K562 (cell line): ENCODE measurements around the gene AHI1. TPM values are rescaled to one million over a fixed set of nuclear protein-coding genes. Genes with fewer than 3 reads are reported as not detected.

Source experiments
- ATAC-seq: fragments of 200-7000 bp; cut with Tn5 transposase; 3 replicates; pipeline ENCODE4 v1.9.1; 2020; ENCODE audit warnings: moderate library complexity
- BruUV-seq: library from RNA; stranded (reverse); fragments of 400-500 nt; replicated peaks from 2 replicates; lab custom pipeline; 2021; lab: Mats Ljungman, UMichigan
- CTCF ChIA-PET: fragments of 300-600 bp; formaldehyde crosslinking; extraction: SDS; loops from one replicate; lab custom pipeline; 2021; ENCODE audit warnings: low intra/inter-chr PET ratio; lab: Yijun Ruan, JAX
- POLR2A ChIA-PET: fragments of 300-600, 350-650 bp; sonication (Branson Sonifier 250); formaldehyde crosslinking; extraction: SDS; loops from one replicate; lab custom pipeline; 2021; ENCODE audit warnings: antibody characterized with exemption, inconsistent platforms; lab: Yijun Ruan, JAX
- DNase-seq, 4 experiments: peaks; one replicate each; pipeline versions ENCODE4 v3.0.0 to v3.0.0-alpha.2; 2011 to 2018; ENCODE audit warnings: low spot score in 3 of 4, mixed read lengths in 3 of 4; ENCODE audit errors: extremely low read depth in 1 of 4
- FAIRE-seq: peaks from 2 replicates; lab custom pipeline; 2011; peaks lifted over from hg19 to GRCh38; lab: Jason Lieb, UNC
- H2AFZ ChIP-seq: 2 replicates; pipeline ENCODE4 v1.6.0; 2011; ENCODE audit warnings: low read depth, low read length, control low read depth, inconsistent platforms
- H3K27ac ChIP-seq: fragments of 200-600 bp; 3 replicates; pipeline ENCODE4 v1.8.0; 2011; ENCODE audit warnings: low read depth, mild to moderate bottlenecking, control low read depth, inconsistent platforms, low read length, moderate library complexity, mixed read lengths; ENCODE audit errors: extremely low read depth
- H3K27me3 ChIP-seq, 2 experiments: fragments of 300-600 bp in 1 of 2; 2 replicates in 1 of 2; 3 replicates in 1 of 2; pipeline versions ENCODE4 v1.6.0 to v1.8.0; 2011; ENCODE audit warnings: inconsistent platforms in 2 of 2, low read length in 2 of 2, mild to moderate bottlenecking in 1 of 2, mixed read lengths in 1 of 2, moderate library complexity in 1 of 2; ENCODE audit not compliant: control insufficient read depth in 2 of 2, insufficient read depth in 2 of 2
- H3K36me3 ChIP-seq: fragments of 300-600 bp; 3 replicates; pipeline ENCODE4 v1.8.0; 2011; ENCODE audit warnings: mild to moderate bottlenecking, low read length, inconsistent platforms; ENCODE audit not compliant: control insufficient read depth, insufficient read depth
- H3K4me1 ChIP-seq, 2 experiments: fragments of 200-600 bp in 1 of 2; replicated peaks in 1 of 2; 2 replicates in 1 of 2; 3 replicates in 1 of 2; pipeline versions ENCODE4 v1.5.1 to v1.8.0; 2011; ENCODE audit warnings: inconsistent platforms in 2 of 2, low read length in 2 of 2, mild to moderate bottlenecking in 1 of 2, mixed read lengths in 1 of 2, moderate library complexity in 1 of 2; ENCODE audit not compliant: control insufficient read depth in 2 of 2, insufficient read depth in 2 of 2
- H3K4me2 ChIP-seq: 2 replicates; pipeline ENCODE4 v1.6.1; 2011; ENCODE audit warnings: low read length, control low read depth, inconsistent platforms, mixed read lengths; ENCODE audit not compliant: insufficient read depth
- H3K4me3 ChIP-seq: fragments of 200-600 bp; sonication (generic), shearing (Covaris generic); 2 replicates; pipeline ENCODE4 v1.5.1; 2016; ENCODE audit warnings: control low read depth, inconsistent platforms
- H3K79me2 ChIP-seq: fragments of 200-600 bp; 3 replicates; pipeline ENCODE4 v1.8.0; 2011; ENCODE audit warnings: low read length, inconsistent platforms; ENCODE audit not compliant: control insufficient read depth, insufficient read depth
- H3K9ac ChIP-seq, 2 experiments: 2 replicates each; pipeline versions ENCODE4 v1.6.0 to v1.6.1; 2011; ENCODE audit warnings: low read depth in 2 of 2, low read length in 2 of 2, control low read depth in 1 of 2, inconsistent platforms in 1 of 2, mild to moderate bottlenecking in 1 of 2, mixed read lengths in 1 of 2; ENCODE audit not compliant: insufficient read depth in 1 of 2
- H3K9me1 ChIP-seq: one replicate; pipeline ENCODE4 v1.6.0; 2011; ENCODE audit warnings: inconsistent platforms, mild to moderate bottlenecking, low read length, moderate library complexity; ENCODE audit not compliant: control insufficient read depth, insufficient read depth
- H3K9me3 ChIP-seq: replicated peaks from 2 replicates; pipeline ENCODE4 v1.5.1; 2011; ENCODE audit warnings: low read depth, low read length, inconsistent platforms; ENCODE audit not compliant: control insufficient read depth, insufficient read depth
- H4K20me1 ChIP-seq: replicated peaks from 2 replicates; pipeline ENCODE4 v1.6.1; 2011; ENCODE audit warnings: low read length, inconsistent platforms, mixed read lengths; ENCODE audit not compliant: control insufficient read depth, insufficient read depth
- CBFB ChIP-seq: sonication (generic); formaldehyde crosslinking; IDR thresholded peaks from 2 replicates; pipeline ENCODE4 v1.4.0; 2020; ENCODE audit warnings: mild to moderate bottlenecking, missing genetic modification reagents
- ELF2 ChIP-seq: fragments of 250-450 bp; sonication (Bioruptor Pico); IDR thresholded peaks from 2 replicates; pipeline ENCODE4 v1.5.0; 2021; ENCODE audit warnings: mild to moderate bottlenecking
- IRF9 ChIP-seq: fragments of 450-650 bp; IDR thresholded peaks from 2 replicates; pipeline ENCODE4 v1.6.1; 2016; ENCODE audit warnings: missing biosample characterization, missing genetic modification characterization
- NRF1 ChIP-seq, 2 experiments: fragments of 450-650 bp; IDR thresholded peaks in 1 of 2; conservative IDR thresholded peaks in 1 of 2; 2 replicates each; pipeline ENCODE4 v1.6.1; 2014; ENCODE audit warnings: mild to moderate bottlenecking in 2 of 2
- RBM14 ChIP-seq: fragments of 200-400 bp; formaldehyde crosslinking; IDR thresholded peaks from 2 replicates; pipeline ENCODE4 v1.6.1; 2018; ENCODE audit warnings: low read depth, mild to moderate bottlenecking, low read length, moderate library complexity, borderline replicate concordance; ENCODE audit not compliant: insufficient read depth
- ZNF395 ChIP-seq: fragments of 200-800 bp; sonication (Bioruptor generic); IDR thresholded peaks from 2 replicates; pipeline ENCODE4 v1.6.1; 2017; ENCODE audit warnings: missing genetic modification characterization, missing compliant biosample characterization
- WGBS: fragments of 100-300 bp; shearing (Covaris generic); methylation state at CpG from one replicate; pipeline ENCODE4 v1.1.6; 2016; ENCODE audit warnings: low coverage, mixed read lengths; ENCODE audit not compliant: insufficient coverage; ENCODE audit errors: missing lambda C conversion rate; 5-methylcytosine and 5-hydroxymethylcytosine counted together
- in situ Hi-C: fragments of 300-500 bp; cut with MboI; formaldehyde crosslinking; loops from 4 replicates; pipeline ENCODE4 v1.15.0; 2018; ENCODE audit warnings: inconsistent platforms, mixed read lengths
- intact Hi-C: fragments of 100-400 bp; cut with micrococcal nuclease; formaldehyde crosslinking; loops from 2 replicates; pipeline ENCODE4 v1.14.2; 2022
- polyA plus RNA-seq, 8 experiments: library from polyadenylated mRNA; depleted of rRNA in 4 of 8; stranded (reverse) in 5 of 8; unstranded in 3 of 8; fragments of >200 nt; fragmentation: Nextera tagmentation in 2 of 8; fragmentation: Illumina TruSeq in 1 of 8; extraction: Ambion mirVana in 2 of 8; extraction: Trizol in 1 of 8; gene quantifications; 2 replicates each; pipeline versions ENCODE4 v1.2.1 to v1.2.3, GENCODE V29; 2011 to 2014; ENCODE audit warnings: inconsistent platforms in 1 of 8, missing spikeins in 1 of 8
- total RNA-seq, 7 experiments: library from RNA; depleted of rRNA in 6 of 7; stranded (reverse); fragments of >200 nt in 6 of 7; fragmentation: Illumina TruSeq in 2 of 7; extraction: Trizol in 2 of 7; gene quantifications; 2 replicates each; pipeline versions ENCODE4 v1.2.1 to v1.2.3, GENCODE V29; 2011 to 2021; ENCODE audit warnings: low replicate concordance in 1 of 7
- TF ChIP-seq, protein P1 (sequence below): fragments of 250-450 bp; sonication (Bioruptor Pico); IDR thresholded peaks from 2 replicates; pipeline ENCODE4 v1.4.0; 2020; ENCODE audit warnings: mild to moderate bottlenecking, moderate library complexity
- TF ChIP-seq, protein P2 (sequence below), 2 experiments: fragments of 450-650 bp in 1 of 2; sonication (generic) in 1 of 2; formaldehyde crosslinking in 1 of 2; IDR thresholded peaks in 1 of 2; conservative IDR thresholded peaks in 1 of 2; 2 replicates each; pipeline versions ENCODE4 v1.6.1 to v1.8.1; 2016 to 2023; ENCODE audit warnings: mild to moderate bottlenecking in 2 of 2, moderate library complexity in 2 of 2, inconsistent platforms in 1 of 2, missing genetic modification reagents in 1 of 2

AHI1 gene
- total and polyA plus RNA-seq, 9 of the 15 experiments (the other 6 are each of a cell fraction or from before 2014, with no cell fraction given) = 24.7 to 54.9 (median 32.2) TPM

DNA sequence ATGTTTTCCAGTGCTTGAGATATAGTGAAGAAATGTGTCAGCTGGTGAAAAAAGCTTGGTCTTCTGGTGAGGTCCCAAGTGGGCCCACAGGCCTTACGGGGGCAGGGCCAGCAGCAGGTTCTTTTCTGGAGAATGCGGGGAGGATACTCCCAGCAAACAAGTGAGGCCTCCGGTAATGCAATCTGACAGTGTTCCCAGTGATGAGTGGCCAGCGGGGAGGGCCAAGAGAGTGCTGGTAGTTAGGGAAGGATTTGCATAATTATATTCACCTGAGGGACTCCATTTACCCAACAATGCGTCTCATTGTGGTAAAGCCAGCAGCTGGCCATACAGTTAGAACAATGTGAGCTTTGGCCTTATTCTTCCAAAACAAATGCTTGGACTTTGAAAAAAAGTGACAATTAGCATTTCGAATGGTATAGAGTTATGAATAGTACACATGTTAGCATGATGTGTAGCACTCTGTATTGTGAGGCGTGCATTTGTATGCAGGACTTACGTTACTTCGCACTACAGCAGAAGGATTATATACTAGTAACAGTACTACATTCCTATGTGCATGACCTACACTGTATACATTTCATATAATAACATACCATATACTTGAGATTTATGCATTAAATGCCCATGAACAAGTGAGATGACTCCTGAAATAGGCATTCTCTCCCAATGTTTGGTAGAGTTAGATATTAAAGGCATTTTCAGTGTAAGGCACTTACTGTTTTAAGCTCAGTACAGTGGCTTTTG, 246.6 kb downstream of the AHI1 start:
- no peaks in the 10 kb centered on the region for H4K20me1 ChIP-seq
- intact Hi-C loops = no loop called here
- no peaks in the 10 kb centered on the region for H3K79me2 ChIP-seq
- H3K9me1 ChIP-seq = no peaks in the 10 kb centered on the region
- ChIA-PET POLR2A (interaction anchor here (0.6 kb wide), 1 partner anchor 11 kb away, joined by 4 read pairs; no protein-coding TSS in a partner anchor), CTCF (no interaction called here)
- no peak for ATAC-seq
- in situ Hi-C loops = no loop called here
- no peaks in the 10 kb centered on the region for H3K36me3 ChIP-seq
- H3K4me1 ChIP-seq = peaks cover 6 to 26% of the 10 kb centered on the region in 2 experiments; a peak in 4 of 5 replicates
- FAIRE-seq = no peak
- no TSS peak for BruUV-seq
- no peak for TF ChIP-seq IRF9
- no peak overlapping the region for H3K4me2 ChIP-seq
- DNase-seq = no peak
- H3K27ac ChIP-seq = no peak overlapping the region
- H3K27me3 ChIP-seq = no peaks in the 10 kb centered on the region
- 84% methylated on average over 9 of the region's 9 CpGs for WGBS
- H3K9ac ChIP-seq = no peak overlapping the region
- H3K4me3 ChIP-seq = no peak overlapping the region
- H3K9me3 ChIP-seq = no peaks in the 10 kb centered on the region; the same call in 1 of the 2 replicates
- H2AFZ ChIP-seq = peak overlapping the region; percentile 48; the same call in 1 of the 2 replicates

DNA sequence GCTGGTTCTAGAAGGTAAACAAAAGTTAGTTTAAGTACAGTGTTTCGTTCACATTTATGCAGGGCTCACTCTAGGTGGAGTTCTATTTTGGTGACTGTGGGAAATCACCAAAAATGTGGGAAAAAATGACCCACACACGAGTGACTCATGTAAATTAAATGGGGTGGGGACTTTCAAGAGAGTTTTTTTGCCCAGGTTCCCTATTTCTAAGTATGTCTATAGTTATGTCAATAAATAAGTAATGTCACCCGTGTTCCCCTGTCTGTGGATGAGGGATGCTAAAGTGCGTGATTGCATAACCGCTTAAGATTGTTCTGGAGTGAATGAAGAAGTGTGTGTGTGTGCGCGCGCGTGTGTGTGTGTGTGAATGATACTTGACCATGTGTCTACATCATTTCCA, 247.3 kb downstream of the AHI1 start:
- Histone ChIP-seq H3K4me2 (no peak overlapping the region), H3K9me3 (no peaks in the 10 kb centered on the region; the same call in 1 of the 2 replicates), H4K20me1 (no peaks in the 10 kb centered on the region), H2AFZ (peak overlapping the region; percentile 48), H3K4me1 (peaks cover 3 to 26% of the 10 kb centered on the region in 2 experiments; a peak in 4 of 5 replicates), H3K4me3 (no peak overlapping the region), H3K79me2 (no peaks in the 10 kb centered on the region), H3K9me1 (no peaks in the 10 kb centered on the region), H3K27ac (no peak overlapping the region), H3K9ac (no peak overlapping the region), H3K27me3 (no peaks in the 10 kb centered on the region), H3K36me3 (no peaks in the 10 kb centered on the region)
- BruUV-seq = no TSS peak
- CTCF ChIA-PET = no interaction called here
- in situ Hi-C loops (no loop called here), intact Hi-C loops (no loop called here)
- FAIRE-seq (no peak), DNase-seq (no peak), ATAC-seq (no peak)
- WGBS = 79% methylated on average over 9 of the region's 9 CpGs
- POLR2A ChIA-PET = no interaction called here
- TF ChIP-seq NRF1 (conservative IDR thresholded peaks at IDR 0.05 in 1 of 2, IDR thresholded peaks at IDR 0.05 in 1 of 2) (no peak), ELF2 (CRISPR knock-in tag) (no peak), ZNF395 (CRISPR knock-in tag) (no peak), CBFB (no peak), RBM14 (no peak)
- TF ChIP-seq, protein P1, sequence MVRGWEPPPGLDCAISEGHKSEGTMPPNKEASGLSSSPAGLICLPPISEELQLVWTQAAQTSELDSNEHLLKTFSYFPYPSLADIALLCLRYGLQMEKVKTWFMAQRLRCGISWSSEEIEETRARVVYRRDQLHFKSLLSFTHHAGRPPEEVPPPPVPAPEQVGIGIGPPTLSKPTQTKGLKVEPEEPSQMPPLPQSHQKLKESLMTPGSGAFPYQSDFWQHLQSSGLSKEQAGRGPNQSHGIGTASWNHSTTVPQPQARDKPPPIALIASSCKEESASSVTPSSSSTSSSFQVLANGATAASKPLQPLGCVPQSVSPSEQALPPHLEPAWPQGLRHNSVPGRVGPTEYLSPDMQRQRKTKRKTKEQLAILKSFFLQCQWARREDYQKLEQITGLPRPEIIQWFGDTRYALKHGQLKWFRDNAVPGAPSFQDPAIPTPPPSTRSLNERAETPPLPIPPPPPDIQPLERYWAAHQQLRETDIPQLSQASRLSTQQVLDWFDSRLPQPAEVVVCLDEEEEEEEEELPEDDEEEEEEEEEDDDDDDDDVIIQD (CRISPR knock-in tag) = no peak
- TF ChIP-seq, protein P2, sequence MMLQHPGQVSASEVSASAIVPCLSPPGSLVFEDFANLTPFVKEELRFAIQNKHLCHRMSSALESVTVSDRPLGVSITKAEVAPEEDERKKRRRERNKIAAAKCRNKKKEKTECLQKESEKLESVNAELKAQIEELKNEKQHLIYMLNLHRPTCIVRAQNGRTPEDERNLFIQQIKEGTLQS (IDR thresholded peaks at IDR 0.05) = 0 out of 2 replicates have a peak, but pooled peaks have one; percentile 10
- TF ChIP-seq, protein P2 (CRISPR knock-in tag; conservative IDR thresholded peaks at IDR 0.05) = no peak
